ENCODE results near the gene SLC41A3.

DNA sequence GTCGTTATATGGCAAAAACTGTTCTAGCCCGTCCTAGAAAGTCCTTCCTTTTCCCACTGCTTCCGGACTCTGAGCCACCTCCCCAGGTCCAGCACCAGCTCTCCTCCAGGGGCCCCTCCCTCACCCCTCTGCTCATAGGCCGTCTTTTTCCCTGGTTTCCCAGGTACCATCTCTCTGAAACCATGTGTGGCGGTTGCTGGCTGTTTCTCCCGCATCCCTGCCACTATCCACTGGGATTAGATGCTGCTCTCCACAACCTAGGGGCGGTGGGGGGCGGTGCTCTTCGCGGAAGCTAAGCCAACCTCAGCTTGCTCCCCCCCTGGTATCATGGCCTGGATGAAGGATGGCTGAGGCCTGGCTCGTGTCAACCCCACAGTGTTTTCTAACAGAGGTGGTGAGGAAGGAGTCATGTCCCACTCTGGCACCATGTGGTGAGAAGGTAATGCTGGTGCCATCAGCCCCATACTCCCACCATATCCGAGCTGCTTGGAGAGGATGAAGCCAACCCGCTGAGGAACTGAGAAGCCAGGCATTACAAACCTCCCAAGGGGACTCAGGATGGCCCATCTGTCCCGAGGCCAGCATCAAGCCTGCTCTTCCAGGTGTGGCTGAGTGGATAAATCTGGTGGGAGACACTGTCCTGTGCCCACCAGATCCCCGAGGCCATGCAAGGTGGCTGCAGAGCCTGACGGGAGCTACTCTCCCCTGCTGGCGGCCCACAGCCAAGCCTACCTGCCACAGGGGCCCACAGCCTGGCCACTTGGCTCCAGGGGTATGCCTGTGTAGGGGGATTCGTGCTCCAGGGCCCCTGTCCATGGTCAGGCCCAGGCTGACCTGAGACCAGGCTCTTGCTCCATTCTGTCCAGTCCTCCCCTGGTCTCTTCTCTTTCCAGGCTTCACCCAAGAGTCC lies 27.9 kb upstream of the SLC41A3 start:
- TF ChIP-seq EP300 (IDR thresholded peaks at IDR 0.05; ENCODE audit: low read depth), result no peak
- no peak for TF ChIP-seq POLR2A (IDR thresholded peaks at IDR 0.05)
- no peak for TF ChIP-seq CTCF (IDR thresholded peaks at IDR 0.05)
- TF ChIP-seq POLR2AphosphoS5 (IDR thresholded peaks at IDR 0.05), result no peak

Measured in transverse colon (tissue), 4 donors.